Measurements from ENCODE around the gene GSPT1.
"Not testable (repeated sequence)": the region's sequence is repeated elsewhere in the genome, so short reads cannot be mapped to it uniquely, and the experiment has no call there.

Gene GSPT1

GRCh38 chr16:11915644-11916523 lies at the start of gene GSPT1:
Gene GSPT1, minus strand, starts transcription at chr16:11915956. Its CDS starts 236 bp downstream, at chr16:11915720.
- peak; percentile 92 for DNase-seq (ENCODE audit: low read depth)

DNA sequence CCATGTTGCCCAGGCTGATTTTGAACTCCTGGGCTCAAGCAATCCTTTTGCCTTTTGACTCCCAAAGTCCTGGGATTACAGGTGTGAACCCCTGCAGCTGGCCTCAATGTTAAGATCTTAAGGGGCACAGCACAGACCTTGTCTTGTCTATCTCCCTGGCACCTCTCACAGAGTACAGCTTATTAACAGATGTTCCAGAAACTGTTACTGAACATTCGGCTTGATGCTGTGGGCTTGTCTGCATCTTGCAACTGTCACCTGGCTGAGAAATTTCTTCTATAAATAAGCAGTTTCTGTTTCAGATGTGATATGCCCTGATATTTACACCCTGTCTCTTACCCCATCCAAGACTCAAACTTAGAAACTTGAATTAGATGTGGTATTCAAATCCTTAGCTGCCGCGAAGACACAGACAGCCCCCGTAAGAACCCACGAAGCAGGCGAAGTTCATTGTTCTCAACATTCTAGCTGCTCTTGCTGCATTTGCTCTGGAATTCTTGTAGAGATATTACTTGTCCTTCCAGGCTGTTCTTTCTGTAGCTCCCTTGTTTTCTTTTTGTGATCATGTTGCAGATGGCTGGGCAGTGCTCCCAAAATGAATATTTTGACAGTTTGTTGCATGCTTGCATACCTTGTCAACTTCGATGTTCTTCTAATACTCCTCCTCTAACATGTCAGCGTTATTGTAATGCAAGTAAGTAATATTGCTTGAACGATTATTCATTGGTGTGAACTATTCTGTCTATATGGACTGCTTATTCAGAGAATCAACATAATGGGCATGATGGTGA lies 49.2 kb upstream of the GSPT1 start, which contains the start of gene TNFRSF17:
Gene TNFRSF17, plus strand, starts transcription at position 450 of the 791 bp plus-strand sequence. Its CDS starts 115 bp downstream, at position 565.
- DNase-seq (ENCODE audit: low read depth): no peak

DNA sequence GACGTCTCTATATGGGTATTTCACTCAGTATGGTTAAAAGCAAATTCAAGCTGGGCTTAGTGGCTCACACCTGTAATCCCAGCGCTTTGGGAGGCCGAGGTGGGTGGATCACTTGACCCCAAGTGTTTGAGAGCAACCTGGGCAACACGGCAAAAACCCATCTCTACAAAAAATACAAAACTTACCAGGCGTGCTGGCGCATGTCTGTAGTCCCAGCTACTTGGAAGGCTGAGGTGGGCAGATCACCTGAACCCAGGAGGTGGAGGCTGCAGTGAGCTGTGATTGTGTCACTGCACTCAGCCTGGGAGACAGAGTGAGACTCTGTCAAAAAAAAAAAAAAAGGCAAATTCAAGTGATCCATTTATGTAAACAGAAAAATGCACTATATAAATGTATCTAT lies 48.0 kb upstream of the GSPT1 start:
- DNase-seq (ENCODE audit: low read depth): no peak

- DNase-seq (ENCODE audit: low read depth): not testable (repeated sequence)
These were observed 47.2 kb upstream of the GSPT1 start for GRCh38 chr16:11962978-11963377.

- not testable (repeated sequence) for DNase-seq (ENCODE audit: low read depth)
These were observed 46.7 kb upstream of the GSPT1 start for GRCh38 chr16:11962457-11962856.

DNA sequence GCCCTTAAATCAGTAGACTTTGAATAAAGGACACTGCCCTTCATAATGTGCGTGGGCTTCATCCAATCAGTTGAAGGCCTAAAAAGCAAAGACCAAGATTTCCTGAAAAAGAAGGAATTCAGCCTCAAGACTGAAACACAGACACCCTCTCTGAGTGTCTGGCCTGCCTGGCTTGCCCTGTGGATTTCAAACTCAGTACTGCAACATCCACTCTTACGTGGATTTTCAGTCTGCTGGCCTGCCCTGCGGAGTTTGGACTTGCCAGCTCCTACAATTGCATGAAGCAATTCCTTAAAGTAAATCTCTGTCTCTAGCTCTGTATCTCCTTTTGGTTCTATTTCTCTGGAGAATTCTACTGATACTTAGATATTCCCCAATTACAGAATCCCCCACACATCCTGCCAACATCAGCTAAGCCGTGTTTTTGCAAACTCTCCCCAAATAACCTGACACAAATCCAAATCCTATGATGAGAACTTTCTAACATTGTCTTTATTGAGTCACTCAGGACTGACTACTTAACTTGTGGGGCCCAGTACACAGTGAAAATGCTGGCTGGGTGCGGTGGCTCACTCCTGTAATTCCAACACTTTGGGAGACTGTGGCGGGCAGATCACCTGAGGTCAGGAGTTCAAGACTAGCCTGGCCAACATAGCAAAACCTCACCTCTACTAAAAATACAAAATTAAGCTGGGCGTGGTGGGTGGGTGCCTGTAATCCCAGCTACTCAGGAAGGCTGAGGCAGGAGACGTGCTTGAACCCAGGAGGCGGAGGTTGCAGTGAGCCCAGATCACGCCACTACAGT lies 42.0 kb upstream of the GSPT1 start:
- no peak for DNase-seq (ENCODE audit: low read depth)

- DNase-seq (ENCODE audit: low read depth): no peak
These were observed 40.8 kb upstream of the GSPT1 start for GRCh38 chr16:11956558-11956957.

GRCh38 chr16:11955713-11956123 lies 40.0 kb upstream of the GSPT1 start:
- DNase-seq (ENCODE audit: low read depth): peak; percentile 84

GRCh38 chr16:11953576-11953975 lies 37.8 kb upstream of the GSPT1 start:
- DNase-seq (ENCODE audit: low read depth): not testable (repeated sequence)

DNA sequence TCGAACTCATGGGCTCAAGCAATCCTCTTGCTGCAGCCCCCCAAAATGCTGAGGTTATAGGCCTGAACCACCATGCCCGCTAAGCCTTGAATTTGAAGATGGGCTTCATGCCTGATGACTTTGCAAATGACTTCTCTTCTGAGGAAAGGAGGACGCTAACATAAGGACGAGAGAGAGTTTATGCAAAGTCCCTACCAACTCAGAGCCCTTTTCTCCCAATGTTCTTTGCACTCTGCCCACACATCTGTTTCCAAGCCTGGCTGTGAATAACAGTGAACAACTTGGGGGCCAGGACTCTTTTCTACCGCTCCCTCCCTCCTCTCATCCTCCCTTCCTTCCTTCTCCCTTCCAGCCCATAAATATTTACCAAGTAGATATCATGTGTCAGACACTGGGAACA lies 34.6 kb upstream of the GSPT1 start:
- DNase-seq (ENCODE audit: low read depth): no peak

GRCh38 chr16:11949527-11949926 lies 33.8 kb upstream of the GSPT1 start:
- peak; percentile 18 for DNase-seq (ENCODE audit: low read depth)

DNA sequence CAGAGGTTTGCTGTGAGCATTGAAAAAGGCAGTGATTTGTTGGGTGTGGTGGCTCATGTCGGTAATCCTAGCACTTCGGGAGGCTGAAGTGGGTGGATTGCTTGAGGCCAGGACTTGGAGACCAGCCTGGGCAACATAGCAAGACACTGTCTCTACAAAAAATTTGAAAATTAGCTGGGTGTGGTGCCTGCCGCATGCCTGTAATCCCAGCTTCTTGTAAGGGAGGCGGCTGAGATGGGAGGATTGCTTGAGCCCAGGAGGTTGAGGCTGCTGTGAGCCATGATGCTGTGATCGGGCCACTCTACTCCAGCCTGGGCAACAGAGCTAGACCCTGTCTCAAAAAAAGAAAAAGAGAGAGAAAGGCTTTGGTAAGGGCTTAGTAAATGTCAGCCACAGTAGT lies 33.1 kb upstream of the GSPT1 start:
- DNase-seq (ENCODE audit: low read depth): no peak

- DNase-seq (ENCODE audit: low read depth): no peak
These were observed 30.7 kb upstream of the GSPT1 start for GRCh38 chr16:11946433-11946832.

DNA sequence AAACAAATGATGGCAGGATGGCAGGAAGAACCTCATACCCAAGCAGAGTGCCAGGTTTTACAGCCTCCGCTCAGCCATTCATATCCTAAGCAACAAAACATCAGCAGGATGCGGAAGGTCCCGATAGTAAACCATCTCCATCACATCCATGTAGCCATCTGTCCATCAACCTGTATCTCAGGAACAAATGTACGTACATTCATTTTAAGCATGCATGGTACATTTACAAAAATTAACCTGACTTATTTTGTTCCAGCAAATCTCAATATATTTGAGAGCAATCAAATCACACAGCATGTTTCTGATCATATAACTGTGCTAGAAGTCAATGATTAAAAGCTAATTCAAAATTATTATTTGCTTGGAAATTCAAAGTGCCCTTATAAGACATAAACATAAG lies 26.2 kb upstream of the GSPT1 start, which contains the start of gene NPIPB2:
Gene NPIPB2, minus strand, starts transcription at position 101 of the 400 bp plus-strand sequence. Its CDS starts 0 bp downstream, at position 101.
- DNase-seq (ENCODE audit: low read depth): not testable (repeated sequence)

GRCh38 chr16:11927350-11927749 lies 11.6 kb upstream of the GSPT1 start:
- not testable (repeated sequence) for DNase-seq (ENCODE audit: low read depth)

DNA sequence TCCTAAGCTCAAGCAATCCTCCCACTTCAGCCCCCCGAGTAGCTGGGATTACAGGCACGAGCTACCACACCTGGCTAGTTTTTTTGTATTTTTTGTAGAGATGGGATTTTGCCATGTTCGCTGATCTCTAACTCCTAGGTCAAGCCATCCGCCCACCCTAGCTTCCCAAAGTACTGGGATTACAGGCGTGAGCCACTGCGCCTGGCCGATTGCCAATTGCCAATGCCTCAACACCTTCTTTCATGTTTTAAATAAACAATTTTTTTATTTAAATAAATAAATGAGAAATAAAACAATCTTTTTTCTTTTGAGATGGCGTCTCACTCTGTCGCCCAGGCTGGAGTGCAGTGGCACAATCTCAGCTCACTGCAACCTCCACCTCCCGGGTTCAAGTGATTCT lies 8.3 kb upstream of the GSPT1 start:
- DNase-seq (ENCODE audit: low read depth): not testable (repeated sequence)

DNA sequence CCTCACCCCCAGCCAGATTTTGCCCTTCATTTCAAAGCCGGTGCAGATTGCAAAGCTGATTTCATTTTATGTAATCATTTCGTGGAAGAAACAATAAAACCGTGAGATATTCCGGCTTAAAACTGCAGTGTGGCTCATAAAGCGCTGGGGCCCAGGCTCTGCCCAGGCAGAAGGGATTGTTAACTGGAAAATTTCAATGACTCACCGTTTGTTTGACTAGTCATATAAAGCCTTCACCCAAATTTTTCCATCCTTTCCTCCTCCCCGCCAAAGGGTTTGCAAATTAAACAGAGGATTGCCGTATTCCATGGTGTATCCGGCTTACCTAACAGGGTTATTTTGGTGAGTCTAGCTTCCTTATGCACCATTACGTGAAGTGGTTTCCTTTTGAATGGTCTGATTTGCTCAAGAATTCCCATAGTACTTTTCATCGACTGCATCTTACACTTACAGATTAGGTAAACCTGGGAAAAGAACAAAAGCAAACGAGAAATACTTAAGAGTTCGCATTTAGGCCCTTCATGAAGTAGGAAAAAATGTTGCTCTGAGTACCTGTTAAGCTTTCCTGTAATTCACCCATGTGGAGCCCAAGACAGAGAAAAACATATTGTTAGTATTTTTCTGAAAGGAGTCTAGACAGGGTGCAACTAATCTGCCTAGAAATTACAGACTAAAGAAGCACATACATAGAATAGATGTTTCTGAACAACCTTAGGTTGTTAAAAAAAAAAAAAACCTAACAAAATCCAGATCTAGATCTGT lies 949 bp upstream of the GSPT1 start:
- no peak for DNase-seq (ENCODE audit: low read depth)

GRCh38 chr16:11915114-11915643 lies 577 bp downstream of the GSPT1 start:
- no peak for DNase-seq (ENCODE audit: low read depth)

- DNase-seq (ENCODE audit: low read depth): no peak
These were observed 1.3 kb downstream of the GSPT1 start for GRCh38 chr16:11914210-11915113.
